Neural progenitor cell (in vitro differentiated cells): Measurements from ENCODE around the gene SHC3. TPM values are rescaled to one million over a fixed set of nuclear protein-coding genes. Genes with fewer than 3 reads are reported as not detected.
A peak's percentile ranks its signal among the peaks of the same experiment; 100 is the strongest.

ENCODE experiments used
- DNase-seq: peaks from one replicate; pipeline ENCODE4 v3.0.0-alpha.2; 2016; ENCODE audit warnings: low spot score
- H2AFZ ChIP-seq: fragments of 200-600 bp; sonication (generic); replicated peaks from 2 replicates; pipeline ENCODE4 v1.6.1; 2016; ENCODE audit warnings: antibody characterized with exemption
- H3F3A ChIP-seq: fragments of 200-600 bp; sonication (generic); 2 replicates; pipeline ENCODE4 v1.6.1; 2016; ENCODE audit warnings: antibody characterized with exemption, low read depth
- H3K27ac ChIP-seq: fragments of 200-600 bp; sonication (generic); 2 replicates; pipeline ENCODE4 v1.5.1; 2016; ENCODE audit warnings: mild to moderate bottlenecking
- H3K27me3 ChIP-seq: fragments of 200-600 bp; sonication (generic); 2 replicates; pipeline ENCODE4 v1.6.1; 2016; ENCODE audit warnings: mild to moderate bottlenecking, moderate library complexity
- H3K36me3 ChIP-seq: fragments of 200-600 bp; sonication (generic); 2 replicates; pipeline ENCODE4 v1.5.1; 2016
- H3K4me1 ChIP-seq: fragments of 200-600 bp; sonication (generic); 2 replicates; pipeline ENCODE4 v1.6.1; 2016; ENCODE audit warnings: mixed run types
- H3K4me2 ChIP-seq: fragments of 200-600 bp; sonication (generic); 2 replicates; pipeline ENCODE4 v1.6.1; 2016
- H3K4me3 ChIP-seq: fragments of 200-600 bp; sonication (generic); 2 replicates; pipeline ENCODE4 v1.5.1; 2016
- H3K79me2 ChIP-seq: fragments of 200-600 bp; sonication (generic); 2 replicates; pipeline ENCODE4 v1.6.1; 2016; ENCODE audit warnings: low read depth
- H3K9ac ChIP-seq: fragments of 200-600 bp; sonication (generic); 2 replicates; pipeline ENCODE4 v1.6.1; 2016
- H3K9me3 ChIP-seq: fragments of 200-600 bp; sonication (generic); 2 replicates; pipeline ENCODE4 v1.5.1; 2016; ENCODE audit warnings: low read depth
- H4K20me1 ChIP-seq: fragments of 200-600 bp; sonication (generic); 2 replicates; pipeline ENCODE4 v1.6.1; 2016; ENCODE audit warnings: low read depth
- H3K27ac Mint-ChIP-seq: 3 replicates; pipeline ENCODE4 v1.8.0; 2021; ENCODE audit warnings: mixed read lengths
- H3K27me3 Mint-ChIP-seq: 2 replicates; pipeline ENCODE4 v1.8.0; 2022; ENCODE audit warnings: low read depth, mild to moderate bottlenecking, inconsistent platforms, moderate library complexity, mixed read lengths; ENCODE audit not compliant: insufficient read depth
- H3K36me3 Mint-ChIP-seq: 3 replicates; pipeline ENCODE4 v1.8.0; 2021; ENCODE audit warnings: mixed read lengths
- H3K4me1 Mint-ChIP-seq: 3 replicates; pipeline ENCODE4 v1.8.0; 2021; ENCODE audit warnings: mixed read lengths
- H3K4me3 Mint-ChIP-seq: 3 replicates; pipeline ENCODE4 v1.8.0; 2021; ENCODE audit warnings: mild to moderate bottlenecking, moderate library complexity, mixed read lengths
- H3K9me3 Mint-ChIP-seq: 3 replicates; pipeline ENCODE4 v1.8.0; 2020; ENCODE audit warnings: mixed read lengths
- EZH2 ChIP-seq: fragments of 200-600 bp; sonication (generic); IDR thresholded peaks from 2 replicates; pipeline ENCODE4 v1.6.1; 2017; ENCODE audit warnings: antibody characterized with exemption, mild to moderate bottlenecking, moderate library complexity
- EZH2phosphoT487 ChIP-seq: fragments of 200-600 bp; sonication (generic); IDR thresholded peaks from 2 replicates; pipeline ENCODE4 v1.6.1; 2017; ENCODE audit warnings: antibody characterized with exemption
- total RNA-seq: library from RNA; depleted of rRNA; stranded (reverse); fragments of >200 nt; gene quantifications from 2 replicates; pipeline ENCODE4 v1.2.3, GENCODE V29; 2015; ENCODE audit warnings: low replicate concordance
- TF ChIP-seq, protein P1 (sequence below): fragments of 200-600 bp; sonication (generic); IDR thresholded peaks from 2 replicates; pipeline ENCODE4 v1.5.1; 2017; ENCODE audit warnings: antibody characterized with exemption, mild to moderate bottlenecking

SHC3 gene
- total RNA-seq, 1 donor from 2014 or later: 0.64 TPM

DNA sequence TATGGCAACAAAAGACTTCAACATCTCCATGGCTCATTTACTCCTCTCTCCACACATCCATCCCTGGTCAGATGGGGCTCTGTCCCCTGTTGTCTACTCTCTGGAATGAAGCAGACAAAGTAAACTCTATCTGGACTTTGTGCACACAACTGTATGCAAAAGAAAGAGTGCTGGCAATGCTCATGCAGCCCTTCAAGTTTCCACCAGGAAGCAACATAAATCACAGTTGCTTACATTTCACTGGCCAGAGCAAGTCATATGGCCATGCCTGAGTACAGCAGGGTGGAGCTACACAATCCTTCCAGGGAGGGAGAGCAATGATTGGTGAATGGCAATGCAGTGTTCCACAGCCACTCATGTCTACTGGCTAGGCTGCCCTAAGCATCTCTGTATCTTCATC is 12.4 kb upstream of the SHC3 start:
- Mint-ChIP-seq H3K9me3 (peaks cover 10% of the 10 kb centered on the region), H3K27ac (peak overlapping the region; percentile 20), H3K4me1 (no peaks in the 10 kb centered on the region), H3K27me3 (no peaks in the 10 kb centered on the region), H3K4me3 (no peak overlapping the region), H3K36me3 (no peaks in the 10 kb centered on the region)
- TF ChIP-seq EZH2phosphoT487: no peak
- TF ChIP-seq, protein P1, sequence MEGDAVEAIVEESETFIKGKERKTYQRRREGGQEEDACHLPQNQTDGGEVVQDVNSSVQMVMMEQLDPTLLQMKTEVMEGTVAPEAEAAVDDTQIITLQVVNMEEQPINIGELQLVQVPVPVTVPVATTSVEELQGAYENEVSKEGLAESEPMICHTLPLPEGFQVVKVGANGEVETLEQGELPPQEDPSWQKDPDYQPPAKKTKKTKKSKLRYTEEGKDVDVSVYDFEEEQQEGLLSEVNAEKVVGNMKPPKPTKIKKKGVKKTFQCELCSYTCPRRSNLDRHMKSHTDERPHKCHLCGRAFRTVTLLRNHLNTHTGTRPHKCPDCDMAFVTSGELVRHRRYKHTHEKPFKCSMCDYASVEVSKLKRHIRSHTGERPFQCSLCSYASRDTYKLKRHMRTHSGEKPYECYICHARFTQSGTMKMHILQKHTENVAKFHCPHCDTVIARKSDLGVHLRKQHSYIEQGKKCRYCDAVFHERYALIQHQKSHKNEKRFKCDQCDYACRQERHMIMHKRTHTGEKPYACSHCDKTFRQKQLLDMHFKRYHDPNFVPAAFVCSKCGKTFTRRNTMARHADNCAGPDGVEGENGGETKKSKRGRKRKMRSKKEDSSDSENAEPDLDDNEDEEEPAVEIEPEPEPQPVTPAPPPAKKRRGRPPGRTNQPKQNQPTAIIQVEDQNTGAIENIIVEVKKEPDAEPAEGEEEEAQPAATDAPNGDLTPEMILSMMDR: no peak
- no peak for TF ChIP-seq EZH2
- H3K4me1 ChIP-seq: no peaks in the 10 kb centered on the region
- H2AFZ ChIP-seq: no peak overlapping the region
- peaks cover 3% of the 10 kb centered on the region for H4K20me1 ChIP-seq
- no peak overlapping the region for H3K4me2 ChIP-seq
- H3K27ac ChIP-seq: no peak overlapping the region
- H3K27me3 ChIP-seq: no peaks in the 10 kb centered on the region
- no peak overlapping the region for H3K9ac ChIP-seq
- no peaks in the 10 kb centered on the region for H3K9me3 ChIP-seq
- no peak for DNase-seq
- H3K4me3 ChIP-seq: no peak overlapping the region
- H3K36me3 ChIP-seq: no peaks in the 10 kb centered on the region
- H3F3A ChIP-seq: no peaks in the 10 kb centered on the region
- no peaks in the 10 kb centered on the region for H3K79me2 ChIP-seq

- no peaks in the 10 kb centered on the region for H3K36me3 Mint-ChIP-seq
- H3K4me1 Mint-ChIP-seq: peaks cover 2% of the 10 kb centered on the region
- H3F3A ChIP-seq: no peaks in the 10 kb centered on the region
- H3K27me3 ChIP-seq: no peaks in the 10 kb centered on the region
- no peak overlapping the region for H3K4me2 ChIP-seq
- H2AFZ ChIP-seq: no peak overlapping the region
- H4K20me1 ChIP-seq: peaks cover 3% of the 10 kb centered on the region
- H3K4me1 ChIP-seq: no peaks in the 10 kb centered on the region
- no peak overlapping the region for H3K27ac Mint-ChIP-seq
- DNase-seq: no peak
- H3K9me3 Mint-ChIP-seq: peaks cover 12% of the 10 kb centered on the region
- no peaks in the 10 kb centered on the region for H3K9me3 ChIP-seq
- no peak overlapping the region for H3K4me3 Mint-ChIP-seq
- H3K27ac ChIP-seq: no peak overlapping the region
- no peak overlapping the region for H3K9ac ChIP-seq
- TF ChIP-seq EZH2phosphoT487 (no peak), EZH2 (no peak)
- TF ChIP-seq, protein P1: no peak
- H3K79me2 ChIP-seq: no peaks in the 10 kb centered on the region
- no peaks in the 10 kb centered on the region for H3K36me3 ChIP-seq
- H3K27me3 Mint-ChIP-seq: peaks cover 2% of the 10 kb centered on the region
- H3K4me3 ChIP-seq: no peak overlapping the region
Measured at GRCh38 chr9:89189215-89189614, 10.6 kb upstream of the SHC3 start.

- no peak for TF ChIP-seq EZH2phosphoT487
- no peak for TF ChIP-seq EZH2
- TF ChIP-seq, protein P1: no peak
- H3K4me2 ChIP-seq: no peak overlapping the region
- Mint-ChIP-seq H3K27ac (no peak overlapping the region), H3K4me3 (no peak overlapping the region), H3K9me3 (peaks cover 5% of the 10 kb centered on the region), H3K36me3 (no peaks in the 10 kb centered on the region), H3K27me3 (peaks cover 2% of the 10 kb centered on the region), H3K4me1 (peaks cover 6% of the 10 kb centered on the region)
- no peak for DNase-seq
- H4K20me1 ChIP-seq: peaks cover 3% of the 10 kb centered on the region
- no peaks in the 10 kb centered on the region for H3F3A ChIP-seq
- H3K79me2 ChIP-seq: no peaks in the 10 kb centered on the region
- no peak overlapping the region for H3K9ac ChIP-seq
- H3K4me3 ChIP-seq: no peak overlapping the region
- no peaks in the 10 kb centered on the region for H3K27me3 ChIP-seq
- H2AFZ ChIP-seq: no peak overlapping the region
- H3K36me3 ChIP-seq: no peaks in the 10 kb centered on the region
- no peaks in the 10 kb centered on the region for H3K9me3 ChIP-seq
- H3K27ac ChIP-seq: no peak overlapping the region
- no peaks in the 10 kb centered on the region for H3K4me1 ChIP-seq
Measured at GRCh38 chr9:89187950-89188349, 9.3 kb upstream of the SHC3 start.
